Activated CD4-positive, alpha-beta memory T cell treated with anti-CD3 and anti-CD28 coated beads, Interleukin-2, amount 10 ng/mL, durations not matched to agents 7 days and 5 days (primary cell): Measurements from ENCODE around the gene RFX1. TPM values are rescaled to one million over a fixed set of nuclear protein-coding genes. Genes with fewer than 3 reads are reported as not detected.
"Not testable (repeated sequence)": the region's sequence is repeated elsewhere in the genome, so short reads cannot be mapped to it uniquely, and the experiment has no call there.

ENCODE experiments used
- CTCF ChIA-PET: fragments of 350-600 bp; sonication (Branson Sonifier 250); formaldehyde crosslinking; loops from one replicate; lab custom pipeline; 2021; ENCODE audit warnings: antibody characterized with exemption, inconsistent platforms; lab: Charles Lee
- POLR2A ChIA-PET: fragments of 350-600 bp; sonication (Branson Sonifier 250); formaldehyde crosslinking; loops from one replicate; lab custom pipeline; 2021; ENCODE audit warnings: antibody characterized with exemption; lab: Charles Lee
- DNase-seq: peaks from one replicate; pipeline ENCODE4 v3.0.0-alpha.2; 2020
- H3K27ac Mint-ChIP-seq: one replicate; pipeline ENCODE4 v1.8.0; 2021; ENCODE audit warnings: mild to moderate bottlenecking, mixed read lengths
- H3K27me3 Mint-ChIP-seq: one replicate; pipeline ENCODE4 v1.8.0; 2021; ENCODE audit warnings: mixed read lengths
- H3K36me3 Mint-ChIP-seq: one replicate; pipeline ENCODE4 v1.8.0; 2021; ENCODE audit warnings: low read depth, mixed read lengths
- H3K4me1 Mint-ChIP-seq: one replicate; pipeline ENCODE4 v1.8.0; 2021; ENCODE audit warnings: mixed read lengths
- H3K4me3 Mint-ChIP-seq: one replicate; pipeline ENCODE4 v1.8.0; 2021; ENCODE audit warnings: mild to moderate bottlenecking, mixed read lengths
- H3K9me3 Mint-ChIP-seq: one replicate; pipeline ENCODE4 v1.8.0; 2021; ENCODE audit warnings: mixed read lengths
- total RNA-seq, 2 experiments: library from RNA; stranded (reverse); gene quantifications; one replicate each; pipeline ENCODE4 v1.2.3, GENCODE V29; 2021

The RFX1 gene
- 10 to 100 TPM; 16.8 to 18.6 TPM for total RNA-seq

DNA sequence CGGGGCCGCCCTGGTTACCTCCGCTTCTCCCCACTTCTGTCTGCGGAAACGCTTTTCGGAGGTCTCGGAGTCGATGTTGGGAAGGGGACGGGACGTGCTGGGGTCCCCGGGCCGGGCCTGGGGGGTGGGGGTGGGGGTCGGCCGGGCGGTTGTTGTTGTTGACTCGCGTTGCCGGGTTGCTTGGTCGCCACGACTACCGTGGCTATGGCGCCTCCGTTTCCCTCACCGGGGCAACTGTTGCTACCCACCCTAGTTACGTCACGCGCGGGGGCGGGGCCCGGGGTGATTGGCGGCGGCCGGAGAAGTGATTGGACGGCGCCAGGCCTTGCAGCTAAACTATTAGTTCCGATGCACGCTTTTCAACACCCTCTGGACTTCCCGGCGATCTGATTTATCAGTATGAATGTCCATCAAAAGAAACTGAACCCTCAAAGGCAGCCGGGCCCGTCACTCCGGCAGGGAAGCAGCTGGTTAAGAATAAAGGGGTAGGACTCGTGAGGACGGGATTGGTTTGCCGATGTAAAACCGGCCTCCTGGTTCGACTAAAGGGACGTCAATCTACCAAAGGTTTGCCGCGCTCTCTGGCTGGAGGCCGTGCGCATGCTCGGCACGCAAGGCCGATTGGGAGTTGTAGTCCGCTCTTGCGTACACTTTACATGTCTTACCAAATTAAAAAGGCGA is at the start of gene RFX1:
RFX1 (minus strand) TSS at position 236 of the 681 bp plus-strand sequence. CDS start 12,477 bp downstream, outside the sequence.
- H3K27me3 Mint-ChIP-seq = no peaks in the 10 kb centered on the region
- DNase-seq = peak; percentile 100
- H3K27ac Mint-ChIP-seq = peak within 1 kb of the TSS; percentile 93
- peaks cover 3% of the 10 kb centered on the region for H3K36me3 Mint-ChIP-seq
- peak within 1 kb of the TSS; percentile 84 for H3K4me3 Mint-ChIP-seq
- POLR2A ChIA-PET = interaction anchor here (0.8 to 11.7 kb wide), 18 partner anchors 8 to 375 kb away, joined by 3 to 157 read pairs (median 4); partner anchors contain the start of genes ADGRE5, ASF1B, DCAF15 and IL27RA
- H3K4me1 Mint-ChIP-seq = peaks cover 41% of the 10 kb centered on the region
- H3K9me3 Mint-ChIP-seq = no peaks in the 10 kb centered on the region
- CTCF ChIA-PET = interaction anchor here (0.8 to 1.7 kb wide), 10 partner anchors 13 to 143 kb away, joined by 3 to 4 read pairs (median 3); partner anchors contain the start of genes DCAF15 and MISP3

DNA sequence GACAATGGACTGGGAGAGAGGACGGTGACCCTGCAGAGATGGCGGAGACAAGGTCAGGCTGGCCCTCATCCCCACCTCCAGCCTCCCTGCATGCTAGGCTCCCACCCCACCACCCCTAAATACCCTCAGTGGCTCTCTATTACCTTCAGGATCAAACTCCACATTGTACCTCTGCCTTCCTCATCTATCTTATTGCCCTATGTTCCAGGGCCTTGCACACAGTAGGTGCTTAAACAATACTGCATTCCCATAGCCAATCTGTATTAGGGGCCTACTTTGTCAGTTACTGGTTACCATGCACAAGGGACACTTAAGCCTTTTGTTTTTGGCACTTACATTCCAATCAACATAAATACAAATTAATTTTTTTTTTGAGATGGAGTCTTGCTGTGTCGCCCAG is 49.3 kb upstream of the RFX1 start:
- ChIA-PET CTCF (interaction anchor here (6.1 kb wide), 1 partner anchor 16 kb away, joined by 86 read pairs; the partner anchor contains the start of gene MISP3), POLR2A (no interaction called here)
- peaks cover 25% of the 10 kb centered on the region for H3K36me3 Mint-ChIP-seq
- no peak overlapping the region for H3K27ac Mint-ChIP-seq
- H3K4me3 Mint-ChIP-seq = no peak overlapping the region
- peaks cover 14% of the 10 kb centered on the region for H3K4me1 Mint-ChIP-seq
- H3K9me3 Mint-ChIP-seq = no peaks in the 10 kb centered on the region
- peaks cover 29% of the 10 kb centered on the region for H3K27me3 Mint-ChIP-seq
- no peak for DNase-seq

DNA sequence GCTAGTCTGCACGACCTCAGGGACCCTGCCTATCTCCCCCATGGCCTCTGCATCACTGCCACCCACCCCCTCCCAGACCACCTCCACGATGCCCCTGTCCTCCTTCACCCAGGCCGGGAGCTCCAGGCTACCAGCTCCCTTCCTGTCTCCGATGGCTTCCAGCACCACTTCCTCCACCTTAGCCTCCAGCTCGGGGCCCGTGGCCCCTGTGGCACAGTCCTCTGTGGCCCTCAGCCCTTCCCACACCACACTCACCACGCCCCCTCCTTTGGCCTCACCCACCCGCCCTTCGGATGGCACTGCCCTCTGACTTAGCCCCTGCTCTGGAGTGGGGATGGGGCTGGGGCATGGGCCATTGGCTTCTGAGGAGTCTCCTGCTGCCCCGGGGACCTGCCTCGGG is 48.6 kb upstream of the RFX1 start:
- CTCF ChIA-PET = interaction anchor here (1.2 kb wide), 1 partner anchor 19 kb away, joined by 3 read pairs; no protein-coding TSS in a partner anchor
- no peak overlapping the region for H3K4me3 Mint-ChIP-seq
- POLR2A ChIA-PET = interaction anchor here (0.8 kb wide), 1 partner anchor 84 kb away, joined by 3 read pairs; no protein-coding TSS in a partner anchor
- DNase-seq = no peak
- no peaks in the 10 kb centered on the region for H3K9me3 Mint-ChIP-seq
- H3K4me1 Mint-ChIP-seq = peaks cover 14% of the 10 kb centered on the region
- no peak overlapping the region for H3K27ac Mint-ChIP-seq
- peaks cover 31% of the 10 kb centered on the region for H3K36me3 Mint-ChIP-seq
- H3K27me3 Mint-ChIP-seq = peaks cover 23% of the 10 kb centered on the region

DNA sequence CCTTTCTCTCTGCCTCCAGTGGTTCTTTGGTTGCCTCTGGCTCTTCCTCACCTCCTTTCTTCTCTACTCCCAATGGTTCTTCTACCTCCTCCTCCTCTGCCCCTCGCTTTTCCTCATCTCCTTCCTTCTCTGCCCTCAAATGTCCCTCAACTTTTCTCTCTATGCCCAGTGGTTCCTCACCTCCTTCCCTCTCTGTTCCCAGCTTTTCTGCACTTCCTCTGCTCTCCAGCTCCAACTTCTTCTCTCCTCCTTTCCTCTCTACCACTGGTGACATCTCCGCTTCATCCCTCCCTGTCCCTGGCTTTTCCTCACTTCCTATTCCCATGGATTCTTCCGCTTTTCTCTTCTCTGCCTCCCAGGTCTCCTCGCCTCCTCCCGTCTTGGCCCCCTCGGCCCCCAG is 48.0 kb upstream of the RFX1 start:
- POLR2A ChIA-PET = interaction anchor here (0.8 kb wide), 1 partner anchor 84 kb away, joined by 3 read pairs; no protein-coding TSS in a partner anchor
- no peak overlapping the region for H3K4me3 Mint-ChIP-seq
- no peaks in the 10 kb centered on the region for H3K9me3 Mint-ChIP-seq
- DNase-seq = no peak
- H3K4me1 Mint-ChIP-seq = peaks cover 14% of the 10 kb centered on the region
- peaks cover 34% of the 10 kb centered on the region for H3K36me3 Mint-ChIP-seq
- no peak overlapping the region for H3K27ac Mint-ChIP-seq
- peaks cover 19% of the 10 kb centered on the region for H3K27me3 Mint-ChIP-seq
- CTCF ChIA-PET = interaction anchor here (1.2 kb wide), 1 partner anchor 18 kb away, joined by 3 read pairs; no protein-coding TSS in a partner anchor

DNA sequence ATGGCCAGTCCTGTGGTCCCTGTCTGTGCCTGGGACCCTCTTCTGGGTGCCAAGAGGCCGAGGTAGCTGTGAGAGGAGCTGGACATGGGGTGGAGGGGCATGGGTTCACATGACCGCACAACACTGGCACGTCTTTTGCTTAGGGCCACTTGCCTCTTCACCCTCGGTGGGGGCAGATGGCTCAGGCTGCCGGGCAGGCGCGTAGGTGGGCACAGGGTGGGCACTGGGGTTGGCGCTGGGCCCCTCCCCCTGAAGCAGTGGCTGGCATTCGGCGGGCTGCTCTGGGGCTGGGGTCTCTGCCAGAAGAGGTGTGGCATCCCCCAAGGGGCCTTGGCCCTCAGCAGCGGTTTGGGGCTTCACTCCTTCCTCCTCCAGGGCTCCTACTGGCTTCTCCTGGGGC is 47.4 kb upstream of the RFX1 start:
- H3K4me3 Mint-ChIP-seq = no peak overlapping the region
- H3K4me1 Mint-ChIP-seq = peaks cover 9% of the 10 kb centered on the region
- H3K9me3 Mint-ChIP-seq = no peaks in the 10 kb centered on the region
- POLR2A ChIA-PET = interaction anchor here (1.0 kb wide), 1 partner anchor 13 kb away, joined by 5 read pairs; no protein-coding TSS in a partner anchor
- no peak overlapping the region for H3K27ac Mint-ChIP-seq
- no peak for DNase-seq
- peaks cover 14% of the 10 kb centered on the region for H3K27me3 Mint-ChIP-seq
- H3K36me3 Mint-ChIP-seq = peaks cover 40% of the 10 kb centered on the region
- CTCF ChIA-PET = interaction anchor here (1.2 to 1.8 kb wide), 4 partner anchors 10 to 83 kb away, joined by 3 to 7 read pairs (median 4); partner anchors contain the start of genes ASF1B and MISP3

DNA sequence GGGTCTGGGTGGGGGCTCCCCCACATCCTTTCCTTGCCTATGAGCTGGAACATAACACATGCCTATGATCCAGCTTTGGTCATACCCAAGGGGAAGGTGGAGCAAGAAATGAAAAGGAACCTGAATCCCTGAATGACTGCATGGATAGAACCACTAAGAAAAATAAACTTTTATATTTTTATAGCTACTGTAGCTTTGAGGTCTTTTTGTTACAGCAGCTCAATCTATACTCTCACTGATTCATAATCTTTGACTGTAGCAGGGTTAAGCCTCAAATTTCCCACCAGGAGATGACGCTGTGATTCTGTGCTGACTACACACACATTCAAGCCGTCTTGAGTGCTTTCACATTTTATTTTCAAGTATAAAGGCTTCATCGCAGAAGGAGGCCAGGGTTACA is 46.9 kb upstream of the RFX1 start:
- no peak overlapping the region for H3K4me3 Mint-ChIP-seq
- no peak overlapping the region for H3K27ac Mint-ChIP-seq
- H3K9me3 Mint-ChIP-seq = no peaks in the 10 kb centered on the region
- peaks cover 9% of the 10 kb centered on the region for H3K27me3 Mint-ChIP-seq
- CTCF ChIA-PET = interaction anchor here (1.3 to 1.8 kb wide), 3 partner anchors 10 to 83 kb away, joined by 3 to 7 read pairs (median 5); partner anchors contain the start of genes ASF1B and MISP3
- H3K4me1 Mint-ChIP-seq = peaks cover 6% of the 10 kb centered on the region
- POLR2A ChIA-PET = interaction anchor here (1.0 kb wide), 1 partner anchor 13 kb away, joined by 5 read pairs; no protein-coding TSS in a partner anchor
- H3K36me3 Mint-ChIP-seq = peaks cover 44% of the 10 kb centered on the region
- no peak for DNase-seq

DNA sequence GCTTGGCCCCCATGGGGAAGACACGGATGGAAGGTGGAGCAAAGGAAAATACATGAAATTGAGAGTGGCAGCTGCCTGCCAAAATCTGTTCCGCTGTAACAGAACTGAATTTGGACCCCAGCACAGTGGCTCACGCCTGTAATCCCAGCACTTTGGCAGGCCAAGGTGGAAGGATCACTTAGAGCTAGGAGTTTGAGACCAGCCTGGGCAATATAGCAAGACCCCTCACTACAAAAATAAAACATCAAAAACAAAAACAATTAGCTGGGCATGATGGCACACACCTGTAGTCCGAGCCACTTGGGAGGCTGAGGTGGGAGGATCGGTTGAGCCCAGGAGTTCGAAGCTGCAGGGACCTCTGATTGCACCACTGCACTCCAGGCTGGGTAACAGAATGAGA is 46.4 kb upstream of the RFX1 start:
- Mint-ChIP-seq H3K9me3 (no peaks in the 10 kb centered on the region), H3K4me1 (peaks cover 2% of the 10 kb centered on the region), H3K27ac (no peak overlapping the region), H3K27me3 (peaks cover 4% of the 10 kb centered on the region), H3K4me3 (no peak overlapping the region), H3K36me3 (peaks cover 44% of the 10 kb centered on the region)
- CTCF ChIA-PET = interaction anchor here (1.3 to 1.8 kb wide), 3 partner anchors 9 to 84 kb away, joined by 3 to 7 read pairs (median 5); partner anchors contain the start of genes ASF1B and MISP3
- POLR2A ChIA-PET = interaction anchor here (1.0 kb wide), 2 partner anchors 12 to 21 kb away, joined by 4 to 5 read pairs; partner anchors contain the start of gene IL27RA
- DNase-seq = no peak

DNA sequence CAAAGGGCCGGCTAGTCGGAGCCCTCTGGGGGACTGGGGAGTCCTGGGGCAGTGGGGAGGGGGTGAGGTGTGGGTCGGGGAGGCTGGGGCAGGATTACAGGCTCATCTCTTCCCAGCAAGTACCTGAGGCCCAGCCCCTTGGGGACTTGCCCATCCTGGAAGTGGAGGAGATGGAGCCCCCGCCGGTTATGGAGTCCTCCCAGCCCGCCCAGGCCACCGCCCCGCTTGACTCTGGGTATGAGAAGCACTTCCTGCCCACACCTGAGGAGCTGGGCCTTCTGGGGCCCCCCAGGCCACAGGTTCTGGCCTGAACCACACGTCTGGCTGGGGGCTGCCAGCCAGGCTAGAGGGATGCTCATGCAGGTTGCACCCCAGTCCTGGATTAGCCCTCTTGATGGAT is 45.9 kb upstream of the RFX1 start:
- Mint-ChIP-seq H3K27me3 (peaks cover 3% of the 10 kb centered on the region), H3K4me1 (peaks cover 2% of the 10 kb centered on the region), H3K36me3 (peaks cover 45% of the 10 kb centered on the region), H3K4me3 (no peak overlapping the region), H3K27ac (no peak overlapping the region), H3K9me3 (no peaks in the 10 kb centered on the region)
- no peak for DNase-seq
- ChIA-PET CTCF (interaction anchor here (1.3 to 1.8 kb wide), 3 partner anchors 9 to 84 kb away, joined by 3 to 7 read pairs (median 5); partner anchors contain the start of genes ASF1B and MISP3), POLR2A (interaction anchor here (1.0 to 1.2 kb wide), 2 partner anchors 8 to 20 kb away, joined by 3 to 4 read pairs; partner anchors contain the start of gene IL27RA)

DNA sequence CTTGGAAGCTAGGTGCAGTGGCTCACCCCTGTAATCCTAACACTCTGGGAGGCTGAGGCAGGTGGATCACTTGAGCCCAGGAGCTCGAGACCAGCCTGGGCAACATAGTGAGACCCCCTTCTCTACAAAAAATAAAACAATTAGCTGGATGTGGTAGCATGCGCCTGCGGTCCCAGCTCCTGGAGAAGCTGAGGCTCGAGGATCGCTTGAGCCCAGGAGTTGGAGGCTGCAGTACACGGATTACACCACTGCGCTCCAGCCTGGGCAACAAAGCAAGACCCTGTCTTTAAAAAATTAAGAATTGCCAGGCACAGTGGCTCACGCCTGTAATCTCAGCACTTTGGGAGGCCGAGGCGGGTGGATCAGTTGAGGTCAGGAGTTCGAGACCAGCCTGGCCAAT is 44.8 kb upstream of the RFX1 start:
- CTCF ChIA-PET = interaction anchor here (1.0 to 4.1 kb wide), 3 partner anchors 9 to 23 kb away, joined by 3 to 37 read pairs (median 3); no protein-coding TSS in a partner anchor
- POLR2A ChIA-PET = interaction anchor here (1.2 to 1.3 kb wide), 3 partner anchors 9 to 65 kb away, joined by 3 read pairs; no protein-coding TSS in a partner anchor
- H3K4me1 Mint-ChIP-seq, DNase-seq, H3K9me3 Mint-ChIP-seq, H3K27ac Mint-ChIP-seq, H3K4me3 Mint-ChIP-seq, H3K27me3 Mint-ChIP-seq: not testable (repeated sequence)
- peaks cover 54% of the 10 kb centered on the region for H3K36me3 Mint-ChIP-seq

DNA sequence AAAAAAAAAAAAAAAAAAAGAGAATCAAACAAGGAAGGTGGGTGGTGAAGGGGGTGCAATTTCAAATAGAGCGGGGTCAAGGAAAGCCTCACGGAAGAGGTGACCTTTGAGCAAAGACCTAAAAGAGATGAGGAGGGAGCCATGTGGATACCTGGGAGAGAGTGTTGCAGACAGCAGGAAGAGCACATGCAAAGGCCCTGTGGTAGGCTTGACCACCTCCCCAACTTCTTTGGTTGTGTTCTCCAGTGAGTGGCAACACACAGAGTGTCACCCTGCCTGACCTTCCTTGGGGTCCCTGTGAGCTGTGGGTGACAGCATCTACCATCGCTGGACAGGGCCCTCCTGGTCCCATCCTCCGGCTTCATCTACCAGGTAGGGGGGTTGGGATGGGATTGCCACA is 44.4 kb upstream of the RFX1 start:
- H3K27ac Mint-ChIP-seq = no peak overlapping the region
- H3K27me3 Mint-ChIP-seq = no peaks in the 10 kb centered on the region
- peaks cover 2% of the 10 kb centered on the region for H3K4me1 Mint-ChIP-seq
- no peak for DNase-seq
- H3K4me3 Mint-ChIP-seq = no peak overlapping the region
- H3K9me3 Mint-ChIP-seq = no peaks in the 10 kb centered on the region
- ChIA-PET CTCF (interaction anchor here (1.0 to 4.1 kb wide), 3 partner anchors 10 to 24 kb away, joined by 3 to 37 read pairs (median 3); no protein-coding TSS in a partner anchor), POLR2A (interaction anchor here (0.9 to 1.3 kb wide), 3 partner anchors 8 to 65 kb away, joined by 3 read pairs; no protein-coding TSS in a partner anchor)
- peaks cover 56% of the 10 kb centered on the region for H3K36me3 Mint-ChIP-seq

DNA sequence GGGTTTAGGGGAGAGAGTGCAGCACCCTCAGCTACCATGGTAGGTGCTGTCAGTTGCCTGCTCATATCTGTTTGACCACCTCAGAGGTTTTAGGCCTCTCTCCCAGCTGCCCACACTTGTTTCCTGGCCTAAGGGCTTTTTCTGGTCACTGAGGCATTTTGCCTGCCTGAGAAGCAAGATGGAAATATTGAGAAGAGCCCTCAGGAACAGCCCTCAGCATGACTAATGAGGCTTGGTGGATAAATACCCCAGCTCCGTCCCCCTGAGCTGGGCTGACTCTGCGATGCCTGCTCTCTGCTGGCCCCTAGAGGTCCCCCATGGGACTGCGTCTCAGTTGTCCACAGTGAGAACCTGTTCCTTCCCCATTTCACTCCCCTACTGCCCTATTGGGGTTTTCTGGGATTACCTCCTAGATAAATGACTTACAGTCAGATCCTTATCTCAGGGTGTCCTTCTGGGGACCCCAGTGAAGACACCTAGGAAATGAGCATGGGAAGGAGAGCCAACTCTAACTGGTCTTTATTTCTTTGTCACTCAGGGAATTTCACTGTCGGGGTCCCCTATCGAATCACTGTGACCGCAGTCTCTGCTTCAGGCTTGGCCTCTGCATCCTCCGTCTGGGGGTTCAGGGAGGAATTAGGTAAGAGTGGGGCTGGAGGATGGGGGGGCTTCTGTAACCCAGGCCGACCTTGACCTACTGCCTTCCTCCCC is 42.5 kb upstream of the RFX1 start:
- Mint-ChIP-seq H3K9me3 (no peaks in the 10 kb centered on the region), H3K36me3 (peaks cover 55% of the 10 kb centered on the region), H3K4me1 (peaks cover 2% of the 10 kb centered on the region), H3K27ac (no peak overlapping the region), H3K27me3 (no peaks in the 10 kb centered on the region), H3K4me3 (no peak overlapping the region)
- ChIA-PET POLR2A (interaction anchor here (1.0 to 1.1 kb wide), 3 partner anchors 8 to 87 kb away, joined by 3 read pairs; no protein-coding TSS in a partner anchor), CTCF (interaction anchor here (0.6 to 4.1 kb wide), 12 partner anchors 11 to 169 kb away, joined by 3 to 37 read pairs (median 4); partner anchors contain the start of gene DCAF15)
- peak; percentile 75 for DNase-seq

DNA sequence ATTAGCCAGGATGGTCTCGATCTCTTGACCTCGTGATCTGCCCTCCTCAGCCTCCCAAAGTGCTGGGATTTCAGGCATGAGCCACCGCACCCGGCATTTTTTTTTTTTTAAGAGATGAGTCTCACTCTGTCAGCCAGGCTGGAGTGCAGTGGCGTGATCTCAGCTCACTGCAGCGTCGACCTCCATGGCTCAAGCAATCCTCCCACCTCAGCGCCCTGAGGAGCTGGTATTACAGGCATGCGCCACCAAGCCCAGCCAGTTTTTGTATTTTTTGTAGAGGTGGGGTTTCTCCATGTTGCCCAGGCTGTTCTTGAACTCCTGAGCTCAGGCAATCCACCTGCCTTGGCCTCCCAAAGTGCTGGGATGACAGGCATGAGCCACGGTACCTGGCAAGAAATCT is 41.7 kb upstream of the RFX1 start:
- H3K4me1 Mint-ChIP-seq, DNase-seq, H3K9me3 Mint-ChIP-seq, H3K4me3 Mint-ChIP-seq, H3K27me3 Mint-ChIP-seq, H3K27ac Mint-ChIP-seq: not testable (repeated sequence)
- ChIA-PET CTCF (interaction anchor here (0.6 to 4.1 kb wide), 11 partner anchors 12 to 168 kb away, joined by 3 to 37 read pairs (median 5); partner anchors contain the start of gene DCAF15), POLR2A (interaction anchor here (1.0 to 1.1 kb wide), 3 partner anchors 9 to 86 kb away, joined by 3 read pairs; no protein-coding TSS in a partner anchor)
- H3K36me3 Mint-ChIP-seq = peaks cover 55% of the 10 kb centered on the region
